Uterus (tissue), 2 donors: ENCODE results near the gene ZNF236.
"Not testable (repeated sequence)": the region's sequence is repeated elsewhere in the genome, so short reads cannot be mapped to it uniquely, and the experiment has no call there.

ENCODE experiments used
- POLR2A ChIP-seq, 2 donors: fragments of 450-650 bp; IDR thresholded peaks; one replicate each; pipeline ENCODE4 v1.6.1; 2016; ENCODE audit warnings: antibody characterized with exemption in 2 of 2, mild to moderate bottlenecking in 1 of 2, moderate library complexity in 1 of 2
- TF ChIP-seq, protein P1 (sequence below), 4 experiments: fragments of 200-600 bp in 2 of 4; fragments of 450-650 bp in 2 of 4; sonication (generic) in 2 of 4; IDR thresholded peaks; one replicate each; pipeline ENCODE4 v1.5.1; 2016 to 2019; ENCODE audit warnings: antibody characterized with exemption in 4 of 4, mild to moderate bottlenecking in 2 of 4, moderate library complexity in 1 of 4

DNA sequence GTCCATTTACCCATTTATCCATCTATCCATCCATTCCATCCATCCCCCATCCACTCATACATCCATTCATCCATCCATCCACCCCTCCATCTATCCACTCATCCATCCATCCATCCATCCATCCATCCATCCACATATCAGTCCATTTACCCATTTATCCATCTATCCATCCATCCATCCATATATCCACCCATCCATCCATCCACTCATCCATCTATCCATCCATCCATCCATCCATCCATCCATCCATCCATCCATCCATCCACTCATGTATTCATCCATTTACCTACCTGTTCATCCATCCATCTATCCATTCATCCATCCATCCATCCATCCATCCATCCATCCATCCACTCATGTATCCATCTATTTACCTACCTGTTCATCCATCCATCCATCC lies 196.3 kb downstream of the ZNF236 start:
- TF ChIP-seq, protein P1, sequence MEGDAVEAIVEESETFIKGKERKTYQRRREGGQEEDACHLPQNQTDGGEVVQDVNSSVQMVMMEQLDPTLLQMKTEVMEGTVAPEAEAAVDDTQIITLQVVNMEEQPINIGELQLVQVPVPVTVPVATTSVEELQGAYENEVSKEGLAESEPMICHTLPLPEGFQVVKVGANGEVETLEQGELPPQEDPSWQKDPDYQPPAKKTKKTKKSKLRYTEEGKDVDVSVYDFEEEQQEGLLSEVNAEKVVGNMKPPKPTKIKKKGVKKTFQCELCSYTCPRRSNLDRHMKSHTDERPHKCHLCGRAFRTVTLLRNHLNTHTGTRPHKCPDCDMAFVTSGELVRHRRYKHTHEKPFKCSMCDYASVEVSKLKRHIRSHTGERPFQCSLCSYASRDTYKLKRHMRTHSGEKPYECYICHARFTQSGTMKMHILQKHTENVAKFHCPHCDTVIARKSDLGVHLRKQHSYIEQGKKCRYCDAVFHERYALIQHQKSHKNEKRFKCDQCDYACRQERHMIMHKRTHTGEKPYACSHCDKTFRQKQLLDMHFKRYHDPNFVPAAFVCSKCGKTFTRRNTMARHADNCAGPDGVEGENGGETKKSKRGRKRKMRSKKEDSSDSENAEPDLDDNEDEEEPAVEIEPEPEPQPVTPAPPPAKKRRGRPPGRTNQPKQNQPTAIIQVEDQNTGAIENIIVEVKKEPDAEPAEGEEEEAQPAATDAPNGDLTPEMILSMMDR (IDR thresholded peaks at IDR 0.05), result not testable (repeated sequence)
- not testable (repeated sequence) for TF ChIP-seq POLR2A (IDR thresholded peaks at IDR 0.05)
